Astrocyte of the cerebellum (primary cell): Measurements from ENCODE around the gene RNF181.

ENCODE experiments used
- DNase-seq: peaks from one replicate; pipeline ENCODE4 v3.0.0-alpha.2; 2011; ENCODE audit warnings: low read depth
- H3K4me3 ChIP-seq: 2 replicates; pipeline ENCODE4 v1.5.1; 2011; ENCODE audit warnings: mild to moderate bottlenecking, low read depth, low read length, moderate library complexity
- in situ Hi-C: cut with HindIII; loops from 2 replicates; pipeline ENCODE4 v1.10.0; 2017; ENCODE audit warnings: low sequenced_read_pairs
- TF ChIP-seq, protein P1 (sequence below): IDR thresholded peaks from 2 replicates; pipeline ENCODE4 v1.5.1; 2012; ENCODE audit warnings: low read length, low read depth, moderate library complexity, mild to moderate bottlenecking; ENCODE audit errors: missing control alignments

The RNF181 gene

DNA sequence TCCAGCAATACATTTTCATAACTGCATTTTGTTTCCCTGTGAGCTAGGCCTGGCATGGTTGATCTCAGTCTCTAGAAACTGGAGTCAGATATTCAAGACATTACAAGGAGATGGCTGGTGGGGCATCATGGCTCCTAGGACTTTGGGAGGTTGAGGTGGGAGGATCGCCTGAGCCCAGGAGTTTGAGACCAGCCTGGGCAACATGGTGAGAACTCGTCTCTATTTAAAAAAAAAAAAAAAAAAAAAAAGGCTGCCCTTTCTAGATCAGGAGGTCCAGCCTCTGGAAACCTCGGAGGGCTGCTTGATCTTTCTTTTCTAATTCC is 18.5 kb upstream of the RNF181 start:
- no peak for DNase-seq
- TF ChIP-seq, protein P1, sequence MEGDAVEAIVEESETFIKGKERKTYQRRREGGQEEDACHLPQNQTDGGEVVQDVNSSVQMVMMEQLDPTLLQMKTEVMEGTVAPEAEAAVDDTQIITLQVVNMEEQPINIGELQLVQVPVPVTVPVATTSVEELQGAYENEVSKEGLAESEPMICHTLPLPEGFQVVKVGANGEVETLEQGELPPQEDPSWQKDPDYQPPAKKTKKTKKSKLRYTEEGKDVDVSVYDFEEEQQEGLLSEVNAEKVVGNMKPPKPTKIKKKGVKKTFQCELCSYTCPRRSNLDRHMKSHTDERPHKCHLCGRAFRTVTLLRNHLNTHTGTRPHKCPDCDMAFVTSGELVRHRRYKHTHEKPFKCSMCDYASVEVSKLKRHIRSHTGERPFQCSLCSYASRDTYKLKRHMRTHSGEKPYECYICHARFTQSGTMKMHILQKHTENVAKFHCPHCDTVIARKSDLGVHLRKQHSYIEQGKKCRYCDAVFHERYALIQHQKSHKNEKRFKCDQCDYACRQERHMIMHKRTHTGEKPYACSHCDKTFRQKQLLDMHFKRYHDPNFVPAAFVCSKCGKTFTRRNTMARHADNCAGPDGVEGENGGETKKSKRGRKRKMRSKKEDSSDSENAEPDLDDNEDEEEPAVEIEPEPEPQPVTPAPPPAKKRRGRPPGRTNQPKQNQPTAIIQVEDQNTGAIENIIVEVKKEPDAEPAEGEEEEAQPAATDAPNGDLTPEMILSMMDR = no peak
- no peak overlapping the region for H3K4me3 ChIP-seq
- in situ Hi-C loops = no loop called here

DNA sequence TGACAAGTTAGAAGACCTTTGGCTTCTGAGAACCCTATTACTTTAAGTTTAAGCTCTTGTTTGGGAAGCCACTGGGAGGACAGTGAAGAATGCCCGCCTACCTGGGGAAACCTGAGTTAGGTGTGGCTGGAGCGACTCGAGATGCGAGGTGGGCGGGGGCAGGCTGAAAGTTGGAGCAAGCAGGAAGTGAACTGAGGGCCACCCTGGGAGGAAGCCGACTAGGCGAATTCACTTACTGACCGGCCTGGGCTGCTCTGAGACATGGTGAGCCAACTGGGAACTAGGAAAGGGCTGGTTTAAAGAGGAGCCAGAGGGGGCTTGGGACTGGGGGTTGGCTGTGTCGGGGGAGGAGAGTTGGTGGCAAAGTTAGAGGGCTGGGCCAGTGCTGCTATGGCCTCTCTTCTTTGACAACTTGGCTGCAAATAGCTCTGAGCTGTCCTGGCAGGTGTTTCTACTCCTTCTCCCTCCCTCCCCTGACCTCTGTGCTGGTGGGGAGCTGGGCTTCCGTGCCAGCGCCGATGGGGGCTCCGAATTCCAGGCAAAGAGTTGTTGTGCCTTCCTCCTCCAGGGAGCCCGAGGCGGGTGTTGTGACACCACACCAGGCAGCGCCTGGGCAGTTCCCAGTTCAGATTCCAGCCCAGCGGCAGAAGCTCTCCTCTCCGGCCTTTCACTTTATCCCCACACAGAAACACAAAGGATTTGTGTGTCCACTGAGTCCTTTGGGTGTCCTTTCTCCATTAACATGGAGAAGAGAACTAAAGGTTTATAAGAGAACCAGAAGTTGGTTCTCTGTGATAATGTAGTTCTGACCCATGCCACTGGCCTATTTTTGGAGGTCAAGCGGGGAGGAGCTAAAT is 17.9 kb upstream of the RNF181 start, which contains the start of gene VAMP8:
TSS of gene VAMP8 (plus strand) at position 201 of the 857 bp plus-strand sequence. CDS start at position 262, 61 bp downstream.
- TF ChIP-seq, protein P1 = no peak
- in situ Hi-C loops = no loop called here
- H3K4me3 ChIP-seq = no peak within 1 kb of the TSS
- DNase-seq = no peak

DNA sequence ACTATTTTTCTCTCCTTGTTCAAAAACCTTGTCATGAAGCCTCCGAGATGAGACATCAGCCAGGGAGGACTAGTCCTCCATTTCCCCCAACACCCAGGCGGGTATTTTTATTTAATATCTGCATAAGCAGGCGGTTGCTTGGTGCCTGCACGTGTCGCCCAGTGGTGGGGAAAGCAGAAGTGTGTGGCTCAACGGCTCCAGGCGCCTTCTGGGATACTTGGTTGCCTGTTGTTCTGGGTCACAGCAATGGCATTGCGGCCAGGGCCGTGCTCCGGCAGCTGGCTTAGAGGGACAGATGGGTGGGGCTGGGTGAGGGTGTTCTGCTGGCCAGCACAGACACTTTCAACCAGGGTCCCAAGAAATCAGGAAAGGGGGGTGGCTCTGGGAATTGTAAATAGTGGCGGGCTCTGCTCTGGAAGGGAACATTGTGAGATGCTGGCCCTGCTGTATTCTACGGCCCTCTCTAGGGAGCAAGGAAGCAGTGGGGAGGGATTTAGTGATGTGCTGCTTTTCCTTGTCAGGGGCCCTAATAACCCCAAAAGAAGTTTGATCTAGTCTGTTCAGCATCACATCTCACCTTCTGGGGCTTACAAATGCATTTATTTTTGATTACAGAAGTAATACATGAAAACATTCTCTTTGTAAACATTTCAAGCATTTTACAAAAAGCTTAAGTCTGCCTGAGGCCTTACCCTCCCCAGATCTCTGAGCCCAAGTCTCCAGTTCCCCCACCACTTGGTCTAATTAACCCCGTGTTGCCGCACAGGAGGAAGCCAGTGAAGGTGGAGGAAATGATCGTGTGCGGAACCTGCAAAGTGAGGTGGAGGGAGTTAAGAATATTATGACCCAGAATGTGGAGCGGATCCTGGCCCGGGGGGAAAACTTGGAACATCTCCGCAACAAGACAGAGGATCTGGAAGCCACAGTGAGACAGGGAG is 17.0 kb upstream of the RNF181 start:
- TF ChIP-seq, protein P1 = no peak
- H3K4me3 ChIP-seq = no peak overlapping the region
- DNase-seq = no peak
- in situ Hi-C loops = no loop called here

DNA sequence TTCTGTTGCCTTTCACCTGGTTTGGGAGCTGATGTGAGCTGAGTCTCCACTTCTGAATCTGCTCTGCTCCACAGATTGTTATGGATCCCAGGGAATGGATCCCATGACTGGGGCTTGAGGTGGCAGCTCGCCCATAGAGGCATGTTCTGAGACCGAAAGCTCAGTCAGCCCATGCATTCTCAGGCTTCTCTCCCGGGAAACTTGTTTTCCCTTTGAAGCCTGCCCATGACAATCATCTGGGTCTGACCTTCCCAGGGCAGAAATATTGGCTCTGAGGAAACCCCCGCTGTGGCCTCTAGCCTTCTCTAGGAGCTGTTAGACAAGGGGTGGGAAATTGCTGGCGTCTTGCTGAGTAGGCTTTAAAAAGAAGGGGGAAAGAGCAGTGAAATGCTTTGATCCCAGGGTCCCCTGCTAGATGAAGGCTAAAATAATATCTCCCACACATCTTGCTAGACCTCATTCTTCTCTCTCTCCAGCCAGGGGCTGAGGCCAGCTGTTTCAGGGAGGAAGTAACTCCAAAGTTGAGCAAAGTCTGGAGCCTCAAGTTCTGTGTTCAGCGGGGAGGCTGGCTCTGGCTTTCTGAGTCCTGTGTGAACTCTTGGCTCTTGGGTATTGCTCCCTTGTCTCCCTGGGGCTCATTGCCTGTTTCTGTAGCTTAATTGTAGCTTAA is 16.1 kb upstream of the RNF181 start:
- in situ Hi-C loops = no loop called here
- TF ChIP-seq, protein P1 = no peak
- DNase-seq = no peak
- H3K4me3 ChIP-seq = no peak overlapping the region

DNA sequence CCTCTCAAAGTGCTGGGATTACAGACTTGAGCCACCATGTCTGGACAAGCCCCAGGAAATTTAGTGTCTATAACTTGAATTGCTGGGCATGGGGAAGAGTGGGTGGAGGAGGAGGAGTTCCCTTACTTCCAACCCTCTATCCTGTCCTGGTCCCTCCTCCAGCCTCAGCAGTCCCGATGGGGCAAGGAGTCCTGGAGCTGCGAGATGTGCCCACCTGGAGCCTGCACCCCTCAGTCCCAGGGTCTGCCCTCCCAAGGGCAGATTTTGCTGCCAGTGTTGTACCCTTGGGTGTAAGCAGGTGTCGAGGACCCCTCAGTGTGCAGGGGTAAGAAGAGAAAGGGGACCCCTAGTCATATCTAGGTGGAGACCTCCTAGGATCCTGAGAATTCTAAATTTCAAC is 15.3 kb upstream of the RNF181 start:
- TF ChIP-seq, protein P1 = no peak
- DNase-seq = no peak
- in situ Hi-C loops = no loop called here
- no peak overlapping the region for H3K4me3 ChIP-seq

DNA sequence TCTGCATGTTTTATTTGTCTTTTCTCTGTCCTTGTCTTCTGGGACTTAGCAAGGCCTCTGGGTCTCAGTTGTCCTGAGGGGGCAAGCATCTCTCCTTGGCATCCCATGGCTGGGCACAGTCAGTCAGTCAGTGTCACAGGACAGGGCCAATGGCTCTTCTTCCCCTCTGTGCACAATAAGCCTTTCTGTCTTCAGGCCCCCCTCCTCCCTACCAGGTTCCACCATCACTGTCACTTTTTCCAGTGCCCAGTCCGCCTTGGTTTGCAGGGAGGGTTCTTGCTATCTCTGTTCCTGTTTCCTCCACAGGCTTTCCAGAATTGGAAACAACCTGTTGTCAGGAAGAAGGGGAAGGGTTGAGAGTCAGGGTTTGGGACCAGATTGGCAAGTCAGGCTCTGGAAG is 13.1 kb upstream of the RNF181 start:
- in situ Hi-C loops = no loop called here
- no peak overlapping the region for H3K4me3 ChIP-seq
- DNase-seq = no peak
- TF ChIP-seq, protein P1 = no peak
